ENCODE measurements around the gene KCNJ9.

KCNJ9 gene

GRCh38 chr1:160139840-160140239, 58.5 kb downstream of the KCNJ9 start:
- no peak overlapping the region for H3K4me3 ChIP-seq (ENCODE audit: low read depth, low read length)
- TF ChIP-seq CTCF (IDR thresholded peaks at IDR 0.05; ENCODE audit: low read depth, low read length) = no peak

Data from WI38 (cell line).